Suprapubic skin (tissue), 3 donors: ENCODE data around the gene OPTN.

ENCODE experiments used
- CTCF ChIP-seq, 2 donors: fragments of 200-600 bp in 1 of 2; fragments of 450-650 bp in 1 of 2; sonication (generic) in 1 of 2; IDR thresholded peaks; one replicate each; pipeline ENCODE4 v1.5.1; 2016 to 2019; ENCODE audit warnings: antibody characterized with exemption in 2 of 2, mild to moderate bottlenecking in 1 of 2, moderate library complexity in 1 of 2
- POLR2A ChIP-seq, 2 donors: fragments of 450-650 bp; IDR thresholded peaks; one replicate each; pipeline ENCODE4 v1.6.1; 2017; ENCODE audit warnings: antibody characterized with exemption in 2 of 2, mild to moderate bottlenecking in 2 of 2, moderate library complexity in 2 of 2

- TF ChIP-seq POLR2A (IDR thresholded peaks at IDR 0.05) (no peak), CTCF (IDR thresholded peaks at IDR 0.05) (no peak)
Observed at GRCh38 chr10:13139150-13139549, 39.2 kb downstream of the OPTN start.
